K562 (cell line): Measurements from ENCODE around the gene NRARP. TPM values are rescaled to one million over a fixed set of nuclear protein-coding genes. Genes with fewer than 3 reads are reported as not detected.

Experiments
- CREB1 ChIP-seq, 2 experiments: sonication (generic) in 1 of 2; formaldehyde crosslinking in 1 of 2; IDR thresholded peaks; 2 replicates each; pipeline versions ENCODE4 v1.6.1 to v1.8.0; 2012 to 2022; ENCODE audit warnings: inconsistent platforms in 1 of 2, mild to moderate bottlenecking in 1 of 2, missing genetic modification reagents in 1 of 2, moderate library complexity in 1 of 2
- CTBP1 ChIP-seq: fragments of 450-650 bp; IDR thresholded peaks from 2 replicates; pipeline ENCODE4 v1.6.1; 2016; ENCODE audit warnings: borderline replicate concordance
- DIDO1 ChIP-seq: fragments of 450-650 bp; IDR thresholded peaks from 2 replicates; pipeline ENCODE4 v1.6.1; 2016; ENCODE audit warnings: low read depth, missing biosample characterization, missing genetic modification characterization
- ELF1 ChIP-seq: fragments of 200-800 bp; sonication (Bioruptor generic); IDR thresholded peaks from 2 replicates; pipeline ENCODE4 v1.6.1; 2016; ENCODE audit warnings: missing genetic modification characterization, missing compliant biosample characterization
- EZH2 ChIP-seq: IDR thresholded peaks from 2 replicates; pipeline ENCODE4 v1.6.1; 2012; ENCODE audit warnings: low read depth, mild to moderate bottlenecking, inconsistent platforms, low read length, borderline replicate concordance
- FOXK1 ChIP-seq: sonication (generic); formaldehyde crosslinking; IDR thresholded peaks from 2 replicates; pipeline ENCODE4 v1.8.0; 2022; ENCODE audit warnings: missing genetic modification reagents, mild to moderate bottlenecking, borderline replicate concordance
- HDAC3 ChIP-seq: fragments of 450-650 bp; IDR thresholded peaks from 2 replicates; pipeline ENCODE4 v1.6.1; 2018; ENCODE audit warnings: borderline replicate concordance, mild to moderate bottlenecking, moderate library complexity; ENCODE audit not compliant: partially characterized antibody
- KLF1 ChIP-seq: fragments of 450-650 bp; IDR thresholded peaks from 2 replicates; pipeline ENCODE4 v1.6.1; 2016; ENCODE audit warnings: missing genetic modification characterization, missing compliant biosample characterization
- NBN ChIP-seq: fragments of 450-650 bp; IDR thresholded peaks from 2 replicates; pipeline ENCODE4 v1.6.1; 2016; ENCODE audit warnings: low read depth, mild to moderate bottlenecking
- NEUROD1 ChIP-seq: fragments of 150-350 bp; IDR thresholded peaks from 2 replicates; pipeline ENCODE4 v1.6.1; 2014; ENCODE audit warnings: borderline replicate concordance, low read length, low read depth; ENCODE audit not compliant: partially characterized antibody
- RBBP5 ChIP-seq: fragments of 200-600 bp; sonication (generic); IDR thresholded peaks from 2 replicates; pipeline ENCODE4 v1.6.1; 2012; ENCODE audit warnings: borderline replicate concordance, mild to moderate bottlenecking, low read length, control low read depth, inconsistent platforms; ENCODE audit not compliant: insufficient read depth, poor library complexity, severe bottlenecking
- RFX7 ChIP-seq: fragments of 250-450 bp; sonication (Bioruptor Pico); IDR thresholded peaks from 2 replicates; pipeline ENCODE4 v1.5.1; 2021; ENCODE audit warnings: mild to moderate bottlenecking
- RUNX1 ChIP-seq: sonication (generic); IDR thresholded peaks from 2 replicates; pipeline ENCODE4 v1.6.1; 2016; ENCODE audit warnings: antibody characterized with exemption, low read depth
- SETDB1 ChIP-seq: IDR thresholded peaks from one replicate; pipeline ENCODE4 v1.6.1; 2012; ENCODE audit warnings: low read length, control low read depth, inconsistent platforms
- TSC22D4 ChIP-seq: fragments of 450-650 bp; IDR thresholded peaks from 2 replicates; pipeline ENCODE4 v1.6.1; 2016; ENCODE audit warnings: missing genetic modification characterization, missing biosample characterization, control low read depth
- ZNF133 ChIP-seq: fragments of 250-450 bp; sonication (Bioruptor Pico); IDR thresholded peaks from 2 replicates; pipeline ENCODE4 v1.4.0; 2020; ENCODE audit warnings: mild to moderate bottlenecking
- ZNF175 ChIP-seq: fragments of 200-800 bp; sonication (Bioruptor generic); IDR thresholded peaks from 2 replicates; pipeline ENCODE4 v1.6.1; 2016; ENCODE audit warnings: low read depth, mild to moderate bottlenecking, missing genetic modification characterization, missing compliant biosample characterization
- ZNF282 ChIP-seq: sonication (generic); formaldehyde crosslinking; IDR thresholded peaks from 2 replicates; pipeline ENCODE4 v1.8.1; 2023; ENCODE audit warnings: missing genetic modification reagents
- ZNF830 ChIP-seq: fragments of 250-450 bp; sonication (Bioruptor Pico); IDR thresholded peaks from 2 replicates; pipeline ENCODE4 v1.5.0; 2021; ENCODE audit warnings: mild to moderate bottlenecking
- polyA plus RNA-seq, 8 experiments: library from polyadenylated mRNA; depleted of rRNA in 4 of 8; stranded (reverse) in 5 of 8; unstranded in 3 of 8; fragments of >200 nt; fragmentation: Nextera tagmentation in 2 of 8; fragmentation: Illumina TruSeq in 1 of 8; extraction: Ambion mirVana in 2 of 8; extraction: Trizol in 1 of 8; gene quantifications; 2 replicates each; pipeline versions ENCODE4 v1.2.1 to v1.2.3, GENCODE V29; 2011 to 2014; ENCODE audit warnings: inconsistent platforms in 1 of 8, missing spikeins in 1 of 8
- total RNA-seq, 7 experiments: library from RNA; depleted of rRNA in 6 of 7; stranded (reverse); fragments of >200 nt in 6 of 7; fragmentation: Illumina TruSeq in 2 of 7; extraction: Trizol in 2 of 7; gene quantifications; 2 replicates each; pipeline versions ENCODE4 v1.2.1 to v1.2.3, GENCODE V29; 2011 to 2021; ENCODE audit warnings: low replicate concordance in 1 of 7
- TF ChIP-seq, protein P1 (sequence below): fragments of 450-650 bp; IDR thresholded peaks from 2 replicates; pipeline ENCODE4 v1.6.1; 2016
- TF ChIP-seq, protein P2 (sequence below): fragments of 250-450 bp; sonication (Bioruptor Pico); IDR thresholded peaks from 2 replicates; pipeline ENCODE4 v1.8.0; 2021; ENCODE audit warnings: mild to moderate bottlenecking, moderate library complexity
- TF ChIP-seq, protein P3 (sequence below): fragments of 450-650 bp; formaldehyde crosslinking; IDR thresholded peaks from 2 replicates; pipeline ENCODE4 v1.4.0; 2020; ENCODE audit warnings: mild to moderate bottlenecking
- TF ChIP-seq, protein P4 (sequence below): fragments of 450-650 bp; formaldehyde crosslinking; IDR thresholded peaks from 2 replicates; pipeline ENCODE4 v1.4.0; 2020; ENCODE audit warnings: mild to moderate bottlenecking, moderate library complexity

The NRARP gene
- total and polyA plus RNA-seq, 9 of the 15 experiments (the other 6 are each of a cell fraction or from before 2014, with no cell fraction given) = 2.0 to 24.5 (median 7.2) TPM; not detected in 2

DNA sequence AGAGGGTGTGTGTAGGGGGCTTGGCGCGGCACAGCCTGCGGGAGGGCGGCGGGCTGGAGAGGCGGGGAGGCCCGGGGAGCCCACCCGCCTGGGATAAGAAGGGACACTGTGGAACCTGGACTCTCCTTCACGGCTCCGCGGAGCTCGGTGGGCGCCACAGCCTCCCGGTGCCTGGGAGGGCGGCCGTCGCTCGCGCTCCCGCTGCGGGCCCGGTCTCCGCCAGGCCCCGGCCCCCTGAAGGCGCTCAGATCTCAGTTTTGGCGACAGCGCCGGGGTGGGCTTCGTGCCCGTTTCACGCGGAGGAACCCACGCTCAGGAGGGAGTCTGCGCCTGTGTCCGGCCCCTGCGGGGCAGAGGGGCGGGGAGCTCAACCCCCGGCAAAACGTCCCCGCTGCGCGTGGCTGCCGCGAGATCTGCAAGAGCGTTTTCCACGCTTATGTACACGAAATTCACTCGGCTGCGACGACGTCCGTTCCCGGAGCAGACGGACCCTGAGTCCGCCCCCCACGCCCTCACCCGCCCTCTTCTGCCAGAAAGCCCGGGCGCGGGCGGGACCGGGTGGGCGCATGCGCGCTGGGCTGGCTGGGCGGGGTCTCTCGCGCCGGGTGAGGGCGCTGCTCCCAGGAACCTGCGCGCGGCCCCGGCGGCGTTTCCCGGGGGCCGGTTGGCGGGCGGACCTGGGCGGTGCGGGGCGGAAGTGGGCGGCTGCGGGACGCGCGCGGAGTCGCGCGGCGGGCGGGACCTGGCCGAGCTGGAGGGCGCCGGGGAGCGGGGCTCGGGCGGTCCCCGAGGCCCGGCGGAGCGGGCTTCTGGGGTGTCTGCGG is 47.2 kb downstream of the NRARP start, which contains the start of gene NELFB (continued):
- TF ChIP-seq FOXK1 = no peak
- no peak for TF ChIP-seq TSC22D4
- TF ChIP-seq EZH2 = no peak
- TF ChIP-seq CTBP1 = no peak; the same call in 1 of the 2 replicates
- no peak for TF ChIP-seq KLF1
- no peak for TF ChIP-seq RUNX1
- TF ChIP-seq NBN = no peak
- TF ChIP-seq ZNF830 = no peak
- no peak for TF ChIP-seq RFX7 (CRISPR knock-in tag)
- TF ChIP-seq CREB1 (IDR thresholded peaks at IDR 0.05) = 0 out of 2 replicates have a peak, but pooled peaks have one; percentile 34
- TF ChIP-seq CREB1 (CRISPR knock-in tag; IDR thresholded peaks at IDR 0.05) = no peak
- TF ChIP-seq DIDO1 (tag) = no peak
- TF ChIP-seq SETDB1 = no peak
- peak; percentile 73; the same call in 1 of the 2 replicates for TF ChIP-seq ZNF175 (CRISPR knock-in tag)
- peak; percentile 12 for TF ChIP-seq RBBP5
- TF ChIP-seq, protein P1, sequence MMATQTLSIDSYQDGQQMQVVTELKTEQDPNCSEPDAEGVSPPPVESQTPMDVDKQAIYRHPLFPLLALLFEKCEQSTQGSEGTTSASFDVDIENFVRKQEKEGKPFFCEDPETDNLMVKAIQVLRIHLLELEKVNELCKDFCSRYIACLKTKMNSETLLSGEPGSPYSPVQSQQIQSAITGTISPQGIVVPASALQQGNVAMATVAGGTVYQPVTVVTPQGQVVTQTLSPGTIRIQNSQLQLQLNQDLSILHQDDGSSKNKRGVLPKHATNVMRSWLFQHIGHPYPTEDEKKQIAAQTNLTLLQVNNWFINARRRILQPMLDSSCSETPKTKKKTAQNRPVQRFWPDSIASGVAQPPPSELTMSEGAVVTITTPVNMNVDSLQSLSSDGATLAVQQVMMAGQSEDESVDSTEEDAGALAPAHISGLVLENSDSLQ = no peak
- TF ChIP-seq, protein P2, sequence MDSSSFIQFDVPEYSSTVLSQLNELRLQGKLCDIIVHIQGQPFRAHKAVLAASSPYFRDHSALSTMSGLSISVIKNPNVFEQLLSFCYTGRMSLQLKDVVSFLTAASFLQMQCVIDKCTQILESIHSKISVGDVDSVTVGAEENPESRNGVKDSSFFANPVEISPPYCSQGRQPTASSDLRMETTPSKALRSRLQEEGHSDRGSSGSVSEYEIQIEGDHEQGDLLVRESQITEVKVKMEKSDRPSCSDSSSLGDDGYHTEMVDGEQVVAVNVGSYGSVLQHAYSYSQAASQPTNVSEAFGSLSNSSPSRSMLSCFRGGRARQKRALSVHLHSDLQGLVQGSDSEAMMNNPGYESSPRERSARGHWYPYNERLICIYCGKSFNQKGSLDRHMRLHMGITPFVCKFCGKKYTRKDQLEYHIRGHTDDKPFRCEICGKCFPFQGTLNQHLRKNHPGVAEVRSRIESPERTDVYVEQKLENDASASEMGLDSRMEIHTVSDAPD = no peak
- TF ChIP-seq ELF1 (tag) = peak; percentile 97
- TF ChIP-seq ZNF133 = no peak
- peak; percentile 84 for TF ChIP-seq ZNF282 (CRISPR knock-in tag)
- peak; percentile 85 for TF ChIP-seq NEUROD1
- TF ChIP-seq, protein P3, sequence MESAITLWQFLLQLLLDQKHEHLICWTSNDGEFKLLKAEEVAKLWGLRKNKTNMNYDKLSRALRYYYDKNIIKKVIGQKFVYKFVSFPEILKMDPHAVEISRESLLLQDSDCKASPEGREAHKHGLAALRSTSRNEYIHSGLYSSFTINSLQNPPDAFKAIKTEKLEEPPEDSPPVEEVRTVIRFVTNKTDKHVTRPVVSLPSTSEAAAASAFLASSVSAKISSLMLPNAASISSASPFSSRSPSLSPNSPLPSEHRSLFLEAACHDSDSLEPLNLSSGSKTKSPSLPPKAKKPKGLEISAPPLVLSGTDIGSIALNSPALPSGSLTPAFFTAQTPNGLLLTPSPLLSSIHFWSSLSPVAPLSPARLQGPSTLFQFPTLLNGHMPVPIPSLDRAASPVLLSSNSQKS (CRISPR knock-in tag) = no peak
- no peak for TF ChIP-seq HDAC3
- TF ChIP-seq, protein P4, sequence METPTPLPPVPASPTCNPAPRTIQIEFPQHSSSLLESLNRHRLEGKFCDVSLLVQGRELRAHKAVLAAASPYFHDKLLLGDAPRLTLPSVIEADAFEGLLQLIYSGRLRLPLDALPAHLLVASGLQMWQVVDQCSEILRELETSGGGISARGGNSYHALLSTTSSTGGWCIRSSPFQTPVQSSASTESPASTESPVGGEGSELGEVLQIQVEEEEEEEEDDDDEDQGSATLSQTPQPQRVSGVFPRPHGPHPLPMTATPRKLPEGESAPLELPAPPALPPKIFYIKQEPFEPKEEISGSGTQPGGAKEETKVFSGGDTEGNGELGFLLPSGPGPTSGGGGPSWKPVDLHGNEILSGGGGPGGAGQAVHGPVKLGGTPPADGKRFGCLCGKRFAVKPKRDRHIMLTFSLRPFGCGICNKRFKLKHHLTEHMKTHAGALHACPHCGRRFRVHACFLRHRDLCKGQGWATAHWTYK (CRISPR knock-in tag) = peak; percentile 62; the same call in 1 of the 2 replicates
